Fibroblast of lung (primary cell): ENCODE results near the gene NR2E1.

ENCODE experiments used
- CTCF ChIP-seq, 2 donors: IDR thresholded peaks in 1 of 2; conservative IDR thresholded peaks in 1 of 2; 1 replicate in 1 of 2; 2 replicates in 1 of 2; pipeline ENCODE4 v1.5.1; 2011 to 2012; ENCODE audit warnings: low read length in 2 of 2, control low read depth in 1 of 2, inconsistent platforms in 1 of 2, low read depth in 1 of 2, mild to moderate bottlenecking in 1 of 2
- EZH2 ChIP-seq: IDR thresholded peaks from 2 replicates; pipeline ENCODE4 v1.5.1; 2012; ENCODE audit warnings: low read length, control low read depth, mild to moderate bottlenecking; ENCODE audit errors: missing control alignments

- TF ChIP-seq CTCF (conservative IDR thresholded peaks at IDR 0.05 in 1 of 2, IDR thresholded peaks at IDR 0.05 in 1 of 2; ENCODE audit: low read depth in 1 of 2, low read length in 2 of 2) (no peak), EZH2 (no peak)
Observed at GRCh38 chr6:108210556-108210955, 44.7 kb downstream of the NR2E1 start.
